NCI-H2196 (cell line): ENCODE results near the gene CDH19.

Experiments
- DNase-seq: peaks from one replicate; lab custom pipeline; 2025; ENCODE audit not compliant: unreplicated experiment; lab: John Stamatoyannopoulos, UW

CDH19 gene

GRCh38 chr18:66603941-66604627 is at the start of gene CDH19:
Gene CDH19 (minus strand): TSS chr18:66604090. CDS start chr18:66572204, 31,886 bp downstream.
- DNase-seq = no peak

- no peak for DNase-seq
Observed at GRCh38 chr18:66647671-66648070, 43.8 kb upstream of the CDH19 start.

GRCh38 chr18:66646609-66647008 is 42.7 kb upstream of the CDH19 start:
- DNase-seq = no peak

GRCh38 chr18:66645983-66646382 is 42.1 kb upstream of the CDH19 start:
- DNase-seq = no peak

GRCh38 chr18:66641056-66641455 is 37.2 kb upstream of the CDH19 start:
- no peak for DNase-seq

- no peak for DNase-seq
Observed at GRCh38 chr18:66640431-66640830, 36.5 kb upstream of the CDH19 start.

GRCh38 chr18:66638856-66639629 is 35.2 kb upstream of the CDH19 start:
- DNase-seq = no peak

GRCh38 chr18:66635342-66635741 is 31.5 kb upstream of the CDH19 start:
- no peak for DNase-seq

GRCh38 chr18:66632756-66633155 is 28.9 kb upstream of the CDH19 start:
- no peak for DNase-seq

- no peak for DNase-seq
Observed at GRCh38 chr18:66630831-66631230, 26.9 kb upstream of the CDH19 start.

GRCh38 chr18:66623821-66624220 is 19.9 kb upstream of the CDH19 start:
- DNase-seq = no peak

GRCh38 chr18:66621816-66622576 is 18.1 kb upstream of the CDH19 start:
- DNase-seq = no peak

GRCh38 chr18:66616523-66616983 is 12.7 kb upstream of the CDH19 start:
- no peak for DNase-seq

- DNase-seq = no peak
Observed at GRCh38 chr18:66615176-66615575, 11.3 kb upstream of the CDH19 start.

- no peak for DNase-seq
Observed at GRCh38 chr18:66607632-66608031, 3.7 kb upstream of the CDH19 start.

- DNase-seq = no peak
Observed at GRCh38 chr18:66601649-66602048, 2.2 kb downstream of the CDH19 start.

- DNase-seq = no peak
Observed at GRCh38 chr18:66599190-66599589, 4.7 kb downstream of the CDH19 start.

GRCh38 chr18:66587430-66587829 is 16.5 kb downstream of the CDH19 start:
- no peak for DNase-seq

- no peak for DNase-seq
Observed at GRCh38 chr18:66582211-66582610, 21.7 kb downstream of the CDH19 start.

- DNase-seq = no peak
Observed at GRCh38 chr18:66575263-66575662, 28.6 kb downstream of the CDH19 start.

GRCh38 chr18:66571845-66572244 is 32.0 kb downstream of the CDH19 start:
- DNase-seq = no peak

- DNase-seq = no peak
Observed at GRCh38 chr18:66566616-66567015, 37.3 kb downstream of the CDH19 start.
